SK-N-MC (cell line): ENCODE data around the gene KRT79.

Experiments
- DNase-seq: peaks from one replicate; pipeline ENCODE4 v3.0.0-alpha.2; 2011; ENCODE audit warnings: low read depth, low spot score
- H3K27ac ChIP-seq: fragments of 200-600 bp; sonication (generic); 2 replicates; pipeline ENCODE4 v1.5.1; 2016; ENCODE audit warnings: mixed run types
- H3K36me3 ChIP-seq: fragments of 200-600 bp; sonication (generic); 2 replicates; pipeline ENCODE4 v1.6.1; 2017; ENCODE audit warnings: antibody characterized with exemption, low read length, mixed read lengths; ENCODE audit not compliant: insufficient read depth
- H3K4me3 ChIP-seq: fragments of 200-600 bp; sonication (generic); 2 replicates; pipeline ENCODE4 v1.5.1; 2016
- H3K9ac ChIP-seq: fragments of 200-600 bp; sonication (generic); 2 replicates; pipeline ENCODE4 v1.8.0; 2017; ENCODE audit warnings: mixed run types, mixed read lengths; ENCODE audit not compliant: insufficient read length
- H3K9me3 ChIP-seq: fragments of 200-600 bp; sonication (generic); 2 replicates; pipeline ENCODE4 v1.6.1; 2017; ENCODE audit warnings: low read depth, mild to moderate bottlenecking, antibody characterized with exemption, low read length, moderate library complexity, mixed read lengths
- EZH2 ChIP-seq: fragments of 200-600 bp; sonication (generic); IDR thresholded peaks from one replicate; pipeline ENCODE4 v1.6.1; 2017; ENCODE audit warnings: antibody characterized with exemption
- FOXP2 ChIP-seq: optimal IDR thresholded peaks from 2 replicates; pipeline ENCODE3; 2011; ENCODE audit warnings: mild to moderate bottlenecking, moderate library complexity; ENCODE audit not compliant: insufficient read depth; ENCODE audit errors: extremely low read length, control extremely low read depth
- POLR2AphosphoS5 ChIP-seq: IDR thresholded peaks from 2 replicates; pipeline ENCODE4 v1.6.1; 2012; ENCODE audit warnings: mild to moderate bottlenecking, low read depth, low read length, borderline replicate concordance

Gene KRT79

DNA sequence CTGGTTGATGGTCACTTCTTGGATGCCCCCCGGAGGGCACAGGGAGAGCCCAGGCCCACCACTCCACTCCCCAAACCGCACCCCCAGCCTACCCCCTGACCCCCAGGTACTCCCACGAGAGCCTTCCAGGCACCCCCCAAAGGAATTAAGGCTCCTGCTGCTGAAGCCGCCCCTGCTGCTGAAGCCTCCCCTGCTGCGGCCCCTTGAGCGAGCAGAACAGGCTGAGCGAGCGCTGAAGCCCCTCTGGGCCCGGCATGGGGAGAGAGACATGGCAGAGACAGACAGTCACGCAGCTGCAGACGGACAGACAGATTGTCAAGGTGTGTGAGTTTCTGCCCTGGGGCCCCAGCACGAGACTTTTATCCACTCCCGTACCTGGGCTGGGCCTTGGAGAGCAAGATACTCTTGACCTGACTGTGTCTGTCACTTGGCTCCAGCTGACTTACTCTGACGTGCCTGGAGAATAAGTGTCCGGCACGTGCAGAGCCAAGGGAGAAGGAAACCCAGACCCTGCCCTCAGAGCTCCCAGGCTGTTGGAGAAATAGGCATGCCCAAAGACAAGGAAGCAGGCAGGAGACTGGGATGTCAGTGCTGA, 14.6 kb upstream of the KRT79 start, which contains the start of gene KRT78:
Gene KRT78 (minus strand): TSS at position 334 of the 595 bp plus-strand sequence. CDS start 64 bp downstream, at position 270.
- no peak for TF ChIP-seq EZH2
- TF ChIP-seq POLR2AphosphoS5 = no peak
- TF ChIP-seq FOXP2 = no peak
- Histone ChIP-seq H3K27ac (no peak within 1 kb of the TSS), H3K36me3 (no peaks in the 10 kb centered on the region), H3K9me3 (no peaks in the 10 kb centered on the region), H3K9ac (no peak within 1 kb of the TSS), H3K4me3 (no peak within 1 kb of the TSS)
- DNase-seq = no peak

DNA sequence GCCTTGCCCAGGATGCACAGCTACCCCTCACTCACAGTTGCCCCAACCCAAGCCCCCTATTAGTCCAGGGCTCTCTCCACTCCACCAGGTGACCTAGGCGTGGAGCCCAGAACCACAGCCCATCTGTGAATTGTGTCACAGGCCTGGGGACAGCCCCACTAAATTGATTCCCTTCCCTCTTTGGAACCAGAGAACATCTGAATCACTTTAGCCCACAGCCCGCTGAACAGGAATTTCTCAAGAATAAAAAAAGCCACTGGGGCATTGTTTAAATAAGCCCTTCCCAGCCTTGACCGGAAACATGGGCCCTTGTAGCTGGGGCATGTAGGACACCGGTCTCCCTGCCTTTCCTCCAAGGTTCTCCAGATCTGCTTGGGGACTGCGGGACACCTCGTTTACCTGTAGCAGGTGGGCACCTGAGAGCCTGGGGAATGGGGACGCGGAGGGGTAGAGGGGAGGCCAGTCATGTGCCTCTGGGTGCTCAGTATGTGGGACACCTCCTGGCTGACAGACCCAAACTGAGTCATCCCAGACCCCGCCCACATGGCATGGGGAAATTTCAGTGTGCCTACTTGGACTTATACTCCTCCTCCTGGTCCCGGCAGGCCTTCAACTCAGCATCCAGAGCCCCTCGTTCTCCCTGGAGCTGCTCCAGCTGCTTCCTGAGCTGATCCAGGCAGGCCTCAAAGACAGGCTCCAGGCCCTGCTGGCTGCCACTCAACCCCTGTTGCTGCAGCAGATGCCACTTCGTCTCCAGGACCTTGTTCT, 13.4 kb upstream of the KRT79 start:
- no peak overlapping the region for H3K9ac ChIP-seq
- DNase-seq = no peak

DNA sequence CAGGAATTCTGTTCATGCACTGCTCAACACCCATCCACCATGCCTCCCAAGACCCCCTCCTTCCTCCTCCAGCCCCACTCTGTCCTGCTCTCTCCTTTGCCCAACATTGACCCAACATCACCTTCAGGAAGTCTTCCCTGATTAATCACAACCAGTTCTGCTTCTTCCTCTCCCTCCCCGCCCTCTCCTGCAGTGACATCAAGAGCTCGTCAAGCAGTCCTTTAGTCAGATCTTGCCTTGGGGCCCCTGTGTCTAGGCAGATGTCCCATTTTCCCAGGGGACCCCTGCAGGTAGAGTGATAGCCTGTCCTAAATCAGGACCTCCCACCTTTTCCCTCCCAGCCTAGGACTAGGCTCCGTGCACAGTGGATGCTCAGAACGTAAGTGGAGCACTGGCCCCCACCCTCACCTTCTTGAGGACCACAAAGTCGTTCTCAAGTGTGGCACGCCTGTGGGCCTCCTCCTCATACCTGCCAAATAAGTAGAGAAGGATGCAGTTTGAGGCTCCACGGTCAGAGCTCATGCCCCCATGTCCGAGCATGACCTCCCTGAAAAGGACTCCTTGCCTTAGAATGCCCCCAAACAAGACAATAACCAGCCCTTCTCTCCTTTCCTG, 12.4 kb upstream of the KRT79 start:
- H3K9me3 ChIP-seq = no peaks in the 10 kb centered on the region
- no peaks in the 10 kb centered on the region for H3K36me3 ChIP-seq
- TF ChIP-seq EZH2 = no peak
- TF ChIP-seq POLR2AphosphoS5 = no peak
- TF ChIP-seq FOXP2 = no peak
- no peak overlapping the region for H3K4me3 ChIP-seq
- H3K9ac ChIP-seq = no peak overlapping the region
- H3K27ac ChIP-seq = no peak overlapping the region
- no peak for DNase-seq

More for the DNA sequence above, 13.4 kb upstream of the KRT79 start:
- no peak overlapping the region for H3K4me3 ChIP-seq
- no peaks in the 10 kb centered on the region for H3K9me3 ChIP-seq
- H3K36me3 ChIP-seq = no peaks in the 10 kb centered on the region
- TF ChIP-seq FOXP2 (no peak), POLR2AphosphoS5 (no peak), EZH2 (no peak)
- no peak overlapping the region for H3K27ac ChIP-seq

DNA sequence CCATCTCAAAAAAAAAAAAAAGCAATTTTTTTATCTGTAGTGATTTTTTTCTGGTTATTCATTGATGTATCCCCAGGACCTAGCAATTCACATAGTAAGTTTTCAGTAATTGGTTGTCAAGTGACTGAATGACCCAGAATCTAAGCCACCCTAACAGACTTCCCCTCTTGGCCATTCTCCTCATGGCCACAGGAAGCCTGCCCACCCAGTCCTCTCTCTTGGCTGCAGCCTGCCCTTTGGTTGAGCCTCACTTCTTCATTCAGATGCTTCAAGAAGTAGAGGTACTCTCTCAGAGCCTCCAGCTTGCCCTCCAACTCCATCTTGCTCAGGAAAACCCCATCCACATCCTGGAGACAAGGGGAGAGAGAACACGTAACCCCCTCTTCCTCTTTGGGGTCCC, 11.8 kb upstream of the KRT79 start:
- no peak for TF ChIP-seq EZH2
- no peak for TF ChIP-seq FOXP2
- no peak for TF ChIP-seq POLR2AphosphoS5
- H3K4me3 ChIP-seq = no peak overlapping the region
- no peaks in the 10 kb centered on the region for H3K36me3 ChIP-seq
- no peak overlapping the region for H3K9ac ChIP-seq
- no peak for DNase-seq
- no peak overlapping the region for H3K27ac ChIP-seq
- H3K9me3 ChIP-seq = no peaks in the 10 kb centered on the region

DNA sequence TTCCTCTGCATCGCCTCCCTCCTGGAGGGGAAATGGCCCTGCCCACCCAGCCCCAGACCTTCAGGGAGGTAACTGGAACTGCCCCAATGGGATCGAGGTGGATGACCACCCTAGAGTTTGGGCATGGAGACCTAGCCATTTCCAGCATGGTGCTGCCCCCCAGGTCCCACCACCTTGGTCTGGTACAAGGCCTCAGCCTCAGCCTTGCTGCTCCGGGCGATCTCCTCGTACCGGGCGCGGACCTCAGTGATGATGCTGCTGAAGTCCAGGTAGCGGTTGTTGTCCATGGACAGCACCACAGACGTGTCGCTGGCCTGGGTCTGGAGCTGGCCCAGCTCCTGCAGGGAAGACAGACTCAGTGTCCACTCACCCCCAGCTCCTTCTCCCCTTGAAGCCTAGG, 10.3 kb upstream of the KRT79 start:
- H3K27ac ChIP-seq = no peak overlapping the region
- H3K36me3 ChIP-seq = no peaks in the 10 kb centered on the region
- no peaks in the 10 kb centered on the region for H3K9me3 ChIP-seq
- H3K4me3 ChIP-seq = no peak overlapping the region
- TF ChIP-seq EZH2 (no peak), POLR2AphosphoS5 (no peak), FOXP2 (no peak)
- no peak overlapping the region for H3K9ac ChIP-seq
- DNase-seq = no peak

DNA sequence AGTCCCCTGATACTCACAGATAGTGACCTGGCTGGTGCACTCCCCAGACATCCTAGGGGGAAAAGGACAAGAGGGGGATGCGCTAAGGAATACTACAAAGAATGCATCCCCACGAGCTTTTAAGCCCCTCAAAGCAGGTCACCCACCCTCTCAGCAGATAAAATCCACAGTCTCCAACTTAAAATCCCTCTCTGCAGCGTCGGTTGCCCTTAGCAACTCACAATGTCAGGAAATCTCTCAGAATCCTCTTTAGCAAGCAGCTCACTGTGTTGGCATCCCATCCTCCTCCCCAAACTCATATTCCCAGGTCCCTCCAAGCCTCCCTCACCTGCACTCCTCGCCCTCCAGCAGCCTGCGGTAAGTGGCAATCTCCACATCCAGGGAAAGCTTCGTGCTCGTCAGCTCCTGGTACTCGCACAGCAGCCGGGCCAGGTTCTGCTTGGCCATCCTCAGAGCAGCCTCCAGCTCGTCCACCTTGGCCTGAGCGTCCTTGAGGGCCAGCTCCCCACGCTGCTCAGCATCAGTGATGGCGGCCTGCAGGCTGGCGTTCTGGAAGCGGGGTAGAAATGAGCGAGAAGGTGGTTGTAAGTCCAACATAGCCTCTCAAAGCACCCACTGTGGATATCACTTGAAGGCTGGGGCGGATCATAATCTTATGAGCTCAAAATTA, 5.5 kb upstream of the KRT79 start:
- Histone ChIP-seq H3K9me3 (no peaks in the 10 kb centered on the region), H3K4me3 (no peak overlapping the region), H3K27ac (no peak overlapping the region), H3K9ac (no peak overlapping the region), H3K36me3 (no peaks in the 10 kb centered on the region)
- no peak for DNase-seq
- TF ChIP-seq EZH2 = no peak
- no peak for TF ChIP-seq FOXP2
- no peak for TF ChIP-seq POLR2AphosphoS5

DNA sequence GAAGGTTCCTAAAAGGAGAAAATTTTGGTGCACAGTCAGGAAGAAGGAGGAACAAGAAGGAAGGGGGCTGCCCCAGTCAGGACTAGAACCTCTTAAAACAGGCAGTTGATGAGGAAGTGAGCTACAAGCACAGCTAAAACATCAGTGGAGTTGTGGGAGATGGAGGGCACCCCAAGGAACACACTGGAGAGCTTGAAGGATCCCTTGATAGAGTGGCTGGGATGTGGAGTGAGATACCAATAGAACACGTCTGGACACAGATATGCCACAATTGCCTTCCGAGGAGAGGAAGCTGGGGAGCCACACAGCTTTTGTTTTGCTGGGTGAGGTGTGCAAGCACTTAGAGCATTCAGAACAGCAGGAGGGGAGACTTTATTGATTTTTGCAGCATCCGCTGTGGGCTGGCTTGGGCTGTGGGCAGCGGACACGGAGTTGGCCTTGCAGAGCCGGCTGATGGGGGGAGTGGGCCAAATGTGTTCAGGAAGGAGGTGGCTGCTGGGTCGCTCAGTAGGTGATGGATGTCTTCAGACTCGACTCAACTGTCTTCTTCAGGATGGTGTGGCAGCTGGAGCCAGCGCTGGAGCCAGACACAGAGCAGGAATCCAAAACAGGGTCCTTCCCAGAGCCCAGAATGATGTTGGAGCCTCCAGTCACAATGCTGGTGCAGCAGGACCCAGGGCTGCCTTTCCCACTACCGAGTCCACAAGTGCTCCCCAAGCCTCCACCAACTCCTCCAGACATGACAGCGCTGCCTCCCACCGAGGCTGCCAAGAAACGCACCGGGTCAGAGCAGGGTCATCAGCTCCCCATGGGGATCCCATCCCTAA, 4.7 kb upstream of the KRT79 start:
- DNase-seq = no peak
- no peak overlapping the region for H3K9ac ChIP-seq
- TF ChIP-seq POLR2AphosphoS5 (no peak), FOXP2 (no peak), EZH2 (no peak)
- H3K36me3 ChIP-seq = no peaks in the 10 kb centered on the region
- H3K4me3 ChIP-seq = no peak overlapping the region
- H3K27ac ChIP-seq = no peak overlapping the region
- H3K9me3 ChIP-seq = no peaks in the 10 kb centered on the region
